Amniotic stem cell (primary cell): ENCODE results near the gene TNPO3.

ENCODE experiments used
- DNase-seq: peaks from one replicate; lab custom pipeline; 2025; lab: John Stamatoyannopoulos, UW

Gene TNPO3

GRCh38 chr7:128939075-128939860, 115.6 kb downstream of the TNPO3 start:
- no peak for DNase-seq

DNA sequence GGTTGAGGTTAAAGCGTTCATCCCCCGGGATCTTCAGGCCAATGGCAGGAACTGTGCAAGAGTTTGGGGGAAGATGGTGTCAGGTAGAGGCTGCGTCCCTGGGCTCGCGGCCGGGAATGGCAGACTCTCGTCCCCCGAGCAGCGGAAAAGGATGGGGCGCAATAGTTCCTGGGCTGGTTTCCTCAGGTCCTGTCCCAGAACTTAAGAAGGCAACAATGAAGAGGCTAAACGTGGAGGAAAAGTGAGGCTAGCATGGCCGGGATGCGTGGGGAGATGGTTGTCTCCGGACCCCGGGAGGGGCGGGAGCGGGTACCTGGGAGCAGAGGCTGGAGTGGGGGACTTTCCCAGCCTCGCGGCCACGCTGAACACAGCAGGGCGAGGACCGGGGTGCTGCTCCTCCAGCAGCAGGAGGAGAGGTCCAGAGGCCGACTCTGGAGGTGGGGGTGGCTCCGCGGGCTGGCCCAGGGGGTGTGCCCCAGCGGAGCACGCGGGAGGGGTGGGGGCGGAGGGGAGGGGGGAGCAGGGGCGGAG, 116.3 kb downstream of the TNPO3 start:
- no peak for DNase-seq

DNA sequence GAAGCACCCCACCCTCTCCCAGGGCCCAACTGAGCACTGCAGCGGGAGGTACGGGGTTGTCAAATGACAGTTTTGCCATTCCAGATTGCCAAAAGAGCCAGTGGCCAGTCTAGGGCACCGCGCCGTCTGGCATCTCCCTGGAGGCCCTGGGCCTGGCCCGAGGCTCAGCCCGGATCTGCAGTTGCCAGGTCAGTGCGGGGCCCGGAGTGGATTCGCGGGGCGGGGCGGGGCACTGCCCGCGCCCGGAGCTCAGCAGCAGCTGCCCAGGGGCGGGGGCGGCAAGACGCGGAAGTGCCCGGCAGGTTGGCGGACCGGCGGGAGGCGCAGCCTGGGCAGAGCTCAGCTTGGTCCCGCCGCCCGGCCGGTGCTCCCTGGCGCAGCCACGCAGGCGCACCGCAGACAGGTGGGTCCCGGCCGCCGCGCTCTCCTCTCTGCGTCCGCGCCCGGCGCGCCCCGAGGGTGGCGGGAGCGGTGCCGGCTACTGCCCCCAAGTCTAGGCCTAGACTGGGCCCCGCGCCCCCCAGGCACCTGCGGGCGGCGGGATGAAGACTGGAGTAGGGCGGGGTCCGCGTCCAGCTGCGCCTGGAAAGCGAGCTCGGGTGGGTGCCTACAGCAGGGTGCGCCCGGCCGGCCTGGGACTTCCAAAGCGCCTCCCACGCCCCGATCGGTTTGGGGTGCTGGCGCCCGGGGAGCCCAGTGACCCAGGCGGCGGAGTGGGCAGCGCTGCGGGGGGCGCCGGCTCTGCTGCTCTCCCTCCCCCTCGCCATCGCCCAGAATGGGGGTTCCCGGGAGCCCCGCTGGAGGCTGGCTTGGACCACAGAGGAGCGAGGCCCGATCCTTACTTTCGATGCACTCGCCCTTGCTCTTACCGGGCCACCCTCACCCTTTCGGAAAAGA, 117.0 kb downstream of the TNPO3 start, which contains the start of gene IRF5:
Gene IRF5, plus strand, starts transcription at position 281 of the 897 bp plus-strand sequence. CDS start 4,155 bp downstream, outside the sequence.
- no peak for DNase-seq

- DNase-seq = no peak
Measured at GRCh38 chr7:128937271-128937646, 117.7 kb downstream of the TNPO3 start.

- no peak for DNase-seq
Measured at GRCh38 chr7:128936798-128937197, 118.1 kb downstream of the TNPO3 start.

DNA sequence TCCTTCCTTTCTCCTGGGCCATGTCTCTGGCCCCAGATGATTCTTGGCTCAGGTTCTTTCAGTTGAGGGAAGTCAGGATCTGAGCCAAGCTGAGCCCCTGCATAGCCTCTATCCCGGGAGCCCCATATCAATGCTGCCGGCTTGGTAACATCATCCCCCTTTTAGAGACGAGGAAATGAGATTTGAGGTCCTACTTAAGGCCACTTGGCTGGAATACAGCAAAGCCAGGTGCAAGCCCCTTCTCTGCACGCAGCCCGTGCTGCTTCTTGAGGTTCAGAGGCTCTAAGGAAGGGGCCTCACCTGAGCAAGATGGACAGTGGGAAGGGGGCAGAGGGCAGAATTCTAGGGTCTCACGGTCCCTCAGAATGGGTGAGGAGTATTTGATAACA, 119.6 kb downstream of the TNPO3 start:
- DNase-seq = no peak

GRCh38 chr7:128934361-128935341, 120.3 kb downstream of the TNPO3 start:
- DNase-seq = no peak

GRCh38 chr7:128933180-128933891, 121.6 kb downstream of the TNPO3 start:
- DNase-seq = no peak

DNA sequence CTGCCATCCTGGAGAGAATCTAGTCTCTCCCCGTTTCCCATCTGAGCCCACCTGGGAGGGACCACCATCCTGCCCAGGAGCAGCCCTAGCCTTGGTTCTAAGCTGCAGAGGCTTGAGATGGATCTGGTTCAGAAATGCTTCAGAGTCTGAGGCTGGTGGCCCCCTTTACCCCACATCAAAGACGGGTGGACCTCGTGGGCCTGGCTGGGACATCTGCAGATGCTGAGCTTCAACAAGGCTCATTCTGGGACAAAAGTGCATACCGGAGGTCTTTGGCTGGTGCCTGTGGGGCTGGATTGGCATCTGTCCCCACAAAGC, 122.1 kb downstream of the TNPO3 start:
- no peak for DNase-seq

GRCh38 chr7:128931965-128932861, 122.7 kb downstream of the TNPO3 start:
- no peak for DNase-seq

DNA sequence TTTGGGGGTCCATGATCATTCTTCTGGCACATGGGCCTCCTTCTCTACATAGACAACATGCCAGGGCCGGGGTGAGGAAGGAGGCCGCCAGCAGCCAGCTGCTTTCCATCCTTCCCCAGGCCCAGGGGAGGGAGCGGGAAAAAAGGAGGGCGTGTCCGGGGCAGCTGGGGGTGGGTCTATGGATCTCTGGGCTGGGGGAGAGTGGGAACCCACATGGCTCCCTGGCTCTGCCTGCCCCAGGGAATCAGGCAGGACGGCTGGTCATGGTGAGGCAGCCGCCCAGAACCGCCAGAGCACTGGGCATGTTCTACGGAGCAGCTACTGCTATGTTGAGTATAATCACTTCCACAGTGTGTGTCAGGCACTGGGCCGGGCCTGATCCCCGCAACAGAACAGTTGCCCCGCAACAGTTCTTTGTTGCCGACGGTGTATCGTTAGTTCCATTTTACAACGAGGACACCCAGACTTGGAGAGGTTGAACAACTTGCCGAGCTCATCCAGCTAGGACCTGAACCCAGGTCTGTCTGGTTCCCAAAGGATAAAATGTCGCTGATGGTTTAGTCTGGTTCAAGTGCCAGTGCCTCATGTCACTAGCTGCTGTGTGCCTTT, 123.6 kb downstream of the TNPO3 start:
- no peak for DNase-seq

DNA sequence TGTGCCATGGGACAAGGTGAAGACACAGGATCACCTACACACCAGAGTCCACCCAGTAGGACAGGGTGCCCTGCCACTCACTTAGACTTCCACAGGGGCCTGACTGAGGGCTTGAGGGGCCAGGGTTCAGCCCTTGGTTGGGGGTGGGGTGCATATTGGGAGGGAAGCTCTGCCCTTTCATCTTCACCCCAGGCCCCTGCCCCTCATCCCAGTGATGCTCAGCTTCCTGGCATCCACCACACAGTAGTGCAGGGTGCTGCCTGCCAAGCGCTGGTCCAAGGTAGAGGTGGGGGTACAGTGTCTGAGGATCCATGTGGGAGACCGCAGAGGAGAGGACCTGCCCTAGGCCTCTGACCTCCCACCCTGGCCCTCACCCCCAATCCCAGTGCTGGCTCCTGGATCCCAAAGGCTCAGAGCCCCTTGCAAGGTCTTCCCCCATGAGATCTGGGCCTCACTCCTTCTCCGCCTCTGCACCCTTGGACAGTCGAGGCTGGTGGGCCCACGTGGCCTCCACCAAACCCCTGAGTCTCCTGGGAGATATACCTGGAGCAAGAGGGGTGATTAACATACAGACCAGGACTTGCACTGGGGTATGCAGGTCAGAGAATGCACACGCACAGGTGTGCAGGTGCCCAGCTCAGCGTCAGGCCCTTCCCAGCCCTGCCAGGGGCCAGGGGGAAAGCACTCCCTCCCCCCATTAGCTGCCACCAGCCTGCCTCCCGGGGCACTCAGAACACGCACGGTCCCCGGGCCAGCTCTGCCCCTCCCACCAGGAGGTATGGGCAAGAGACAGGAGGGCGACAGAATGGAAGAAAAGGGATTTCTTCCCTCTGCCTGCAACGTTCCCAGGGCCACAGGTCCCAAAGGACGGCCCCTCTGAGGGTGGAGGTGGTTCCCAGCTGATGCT, 125.8 kb downstream of the TNPO3 start:
- no peak for DNase-seq

DNA sequence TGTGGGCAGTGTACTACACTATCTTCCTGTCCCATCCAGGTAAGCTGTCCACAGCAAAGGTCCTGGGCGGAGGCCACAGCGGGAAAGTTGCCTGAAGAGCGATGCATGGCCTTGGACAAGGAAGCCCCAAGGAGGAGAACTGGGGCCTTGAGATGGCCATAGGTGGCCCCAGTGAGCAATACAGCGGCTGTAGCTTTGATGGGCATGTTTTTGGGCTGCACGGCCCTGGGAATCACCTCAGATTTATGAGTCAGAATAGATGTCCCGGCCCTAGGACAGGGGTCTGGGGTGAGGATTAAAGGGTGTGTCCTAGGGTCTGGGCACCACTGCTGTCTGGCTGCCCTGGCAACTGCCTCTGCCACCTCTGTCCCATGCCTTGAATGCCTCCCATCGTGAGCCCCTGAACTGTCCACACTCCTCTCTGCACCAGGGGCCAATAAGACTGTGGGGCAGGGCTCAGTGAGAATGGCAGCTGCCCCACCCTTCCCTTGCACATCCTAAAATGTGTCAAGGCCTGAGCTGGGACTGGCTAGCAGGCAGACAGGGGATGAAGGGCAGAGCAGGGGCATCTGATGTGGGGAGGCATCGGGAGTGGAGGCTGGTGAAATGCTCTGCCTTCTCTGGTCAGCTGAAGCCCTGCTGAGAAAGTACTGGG, 126.6 kb downstream of the TNPO3 start:
- DNase-seq = no peak

DNA sequence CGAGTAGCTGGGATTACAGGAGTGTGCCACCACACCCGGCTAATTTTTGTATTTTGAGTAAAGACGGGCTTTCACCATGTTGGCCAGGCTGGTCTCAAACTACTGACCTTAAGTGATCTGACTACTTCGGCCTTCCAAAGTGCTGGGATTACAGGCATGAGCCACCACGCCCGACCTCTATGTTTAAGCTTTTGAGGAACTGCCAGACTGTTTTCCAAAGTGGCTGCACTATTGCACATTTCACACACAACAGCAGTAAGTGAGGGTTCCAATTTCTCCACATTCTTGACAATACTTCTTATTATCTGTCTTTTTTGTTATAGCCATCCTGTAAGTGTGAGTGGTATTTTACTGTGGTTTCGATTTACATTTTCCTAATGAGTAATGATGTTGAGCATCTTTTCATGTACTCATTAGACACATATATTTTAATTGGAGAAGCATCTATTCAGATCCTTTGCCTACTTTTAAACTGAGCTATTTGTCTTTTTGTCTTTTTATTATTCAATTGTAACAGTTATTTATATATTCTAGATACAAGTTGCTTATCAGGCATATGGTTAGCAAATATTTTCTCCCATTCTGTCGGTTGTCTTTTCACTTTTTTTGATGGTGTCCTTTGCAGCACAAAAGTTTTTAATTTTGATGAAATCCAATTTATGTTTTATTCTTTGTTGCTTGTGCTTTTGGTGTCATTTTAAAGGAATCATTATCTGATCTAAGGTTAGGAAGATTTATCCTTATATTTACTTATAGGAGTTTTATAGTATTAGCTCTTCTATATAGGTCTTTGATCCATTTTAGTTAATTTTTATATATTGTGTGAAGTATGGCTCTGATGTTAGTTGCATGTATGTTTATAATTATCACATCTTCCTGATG, 130.0 kb downstream of the TNPO3 start:
- DNase-seq = no peak

GRCh38 chr7:128923411-128923800, 131.5 kb downstream of the TNPO3 start:
- DNase-seq = no peak

DNA sequence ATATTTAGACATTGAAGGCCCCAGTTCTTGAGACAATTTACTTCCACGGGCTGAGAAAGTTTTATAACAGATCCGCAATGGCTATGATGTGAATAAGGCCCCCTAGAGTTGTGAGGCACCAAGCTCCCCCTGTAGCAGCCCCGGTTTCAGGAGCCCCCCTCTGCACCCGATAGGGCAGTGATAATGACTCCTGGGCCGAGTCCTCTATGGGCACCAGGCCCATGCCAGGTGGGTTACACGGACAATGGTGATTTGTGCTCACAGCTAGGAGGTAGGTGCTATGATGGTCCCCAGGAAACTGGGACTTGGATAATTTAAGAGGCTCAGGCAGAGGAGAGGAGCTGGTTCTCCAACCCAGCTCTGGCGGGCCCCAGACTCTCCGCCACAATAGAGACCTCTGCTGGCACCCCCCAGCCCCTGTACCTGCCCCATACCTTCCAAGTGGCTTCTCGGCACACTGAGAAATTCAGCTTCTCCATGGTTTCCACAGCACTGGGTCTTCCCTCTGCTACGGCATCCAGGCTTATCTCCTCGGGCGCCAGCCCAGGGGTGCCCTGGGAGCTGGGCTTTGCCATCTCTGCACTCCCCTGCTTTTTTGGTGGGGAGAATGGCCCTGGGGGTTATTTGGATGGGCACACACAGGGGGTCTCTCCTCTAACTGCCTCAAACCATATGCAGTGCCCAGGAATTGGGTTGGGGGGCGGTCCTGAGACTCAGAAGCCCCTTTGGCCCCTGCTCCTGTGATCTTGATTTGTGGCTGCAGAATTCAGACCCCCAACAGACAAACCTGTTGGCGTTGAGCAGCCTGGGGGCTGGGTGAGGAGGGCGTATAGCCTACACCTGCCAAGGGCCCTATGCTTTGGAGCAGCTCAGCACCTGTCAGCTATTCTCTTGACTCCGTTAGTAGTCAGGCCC, 132.2 kb downstream of the TNPO3 start:
- DNase-seq = no peak
